Panc1 (cell line): ENCODE data around the gene CD164L2. TPM values are rescaled to one million over a fixed set of nuclear protein-coding genes. Genes with fewer than 3 reads are reported as not detected.
"Not testable (repeated sequence)": the region's sequence is repeated elsewhere in the genome, so short reads cannot be mapped to it uniquely, and the experiment has no call there.

Source experiments
- ATAC-seq: fragments of 200-7000 bp; cut with Tn5 transposase; 2 replicates; pipeline ENCODE4 v1.9.1; 2020; ENCODE audit warnings: mild to moderate bottlenecking, moderate library complexity
- BruUV-seq: library from RNA; stranded (reverse); fragments of 400-500 nt; replicated peaks from 2 replicates; lab custom pipeline; 2021; lab: Mats Ljungman, UMichigan
- CTCF ChIA-PET: fragments of 300-600 bp; sonication (Branson Sonifier 250); formaldehyde crosslinking; loops from one replicate; lab custom pipeline; 2022; ENCODE audit warnings: antibody characterized with exemption; lab: Charles Lee
- POLR2A ChIA-PET: fragments of 300-600 bp; sonication (Branson Sonifier 250); formaldehyde crosslinking; loops from one replicate; lab custom pipeline; 2022; ENCODE audit warnings: antibody characterized with exemption; lab: Charles Lee
- DNase-seq: peaks from one replicate; pipeline ENCODE4 v3.0.0-alpha.2; 2010; ENCODE audit warnings: low read depth, low spot score
- H3K27ac ChIP-seq: 2 replicates; pipeline ENCODE4 v1.5.1; 2011; ENCODE audit warnings: mild to moderate bottlenecking, low read length, inconsistent platforms
- H3K27me3 ChIP-seq: fragments of 200-500 bp; sonication (Bioruptor generic); 2 replicates; pipeline ENCODE4 v1.6.0; 2014; ENCODE audit warnings: low read length, inconsistent platforms; ENCODE audit not compliant: control insufficient read depth, insufficient read depth
- H3K36me3 ChIP-seq: fragments of 200-500 bp; sonication (Bioruptor generic); 2 replicates; pipeline ENCODE4 v1.5.1; 2014; ENCODE audit warnings: inconsistent platforms, mild to moderate bottlenecking, low read length, moderate library complexity; ENCODE audit not compliant: control insufficient read depth, insufficient read depth
- H3K4me1 ChIP-seq: 2 replicates; pipeline ENCODE4 v1.5.1; 2011; ENCODE audit warnings: inconsistent platforms, mild to moderate bottlenecking, low read length, moderate library complexity; ENCODE audit not compliant: control insufficient read depth, insufficient read depth
- H3K4me3 ChIP-seq, 2 experiments: 2 replicates each; pipeline ENCODE4 v1.5.1; 2011 to 2012; ENCODE audit warnings: low read depth in 2 of 2, low read length in 2 of 2, mild to moderate bottlenecking in 2 of 2, inconsistent platforms in 1 of 2, moderate library complexity in 1 of 2
- H3K9me3 ChIP-seq: fragments of 200-500 bp; sonication (Bioruptor generic); 2 replicates; pipeline ENCODE4 v1.5.1; 2014; ENCODE audit warnings: low read depth, mild to moderate bottlenecking, inconsistent platforms, low read length, moderate library complexity; ENCODE audit not compliant: control insufficient read depth, insufficient read depth
- POLR2AphosphoS5 ChIP-seq: IDR thresholded peaks from 2 replicates; pipeline ENCODE4 v1.6.1; 2012; ENCODE audit warnings: mild to moderate bottlenecking, low read depth, low read length, moderate library complexity
- SIN3A ChIP-seq: IDR thresholded peaks from 2 replicates; pipeline ENCODE4 v1.6.1; 2012; ENCODE audit warnings: low read depth, mild to moderate bottlenecking, low read length, moderate library complexity, borderline replicate concordance; ENCODE audit not compliant: insufficient read depth
- TCF7L2 ChIP-seq: IDR thresholded peaks from 2 replicates; pipeline ENCODE4 v1.6.1; 2011; ENCODE audit warnings: mild to moderate bottlenecking, low read depth, low read length, inconsistent platforms
- in situ Hi-C: cut with HindIII; loops from 2 replicates; pipeline ENCODE4 v1.10.0; 2016; ENCODE audit warnings: low sequenced_read_pairs, low pct_unique_long_range_greater_than_20kb
- intact Hi-C: fragments of 100-400 bp; cut with micrococcal nuclease; formaldehyde crosslinking; loops from one replicate; pipeline ENCODE4 v1.10.0; 2022; ENCODE audit not compliant: unreplicated experiment
- total RNA-seq: library from RNA; stranded (reverse); gene quantifications from one replicate; pipeline ENCODE4 v1.2.1, GENCODE V29; 2021; ENCODE audit not compliant: unreplicated experiment
- TF ChIP-seq, protein P1 (sequence below), 2 experiments: IDR thresholded peaks; 2 replicates each; pipeline ENCODE4 v1.6.1; 2011 to 2012; ENCODE audit warnings: low read depth in 2 of 2, control low read depth in 1 of 2, low read length in 1 of 2, mild to moderate bottlenecking in 1 of 2, moderate library complexity in 1 of 2; ENCODE audit not compliant: insufficient read depth in 1 of 2
- TF ChIP-seq, protein P2 (sequence below): fragments of 450-650 bp; IDR thresholded peaks from 2 replicates; pipeline ENCODE4 v1.5.1; 2017; ENCODE audit warnings: mild to moderate bottlenecking

The CD164L2 gene
- total RNA-seq, 1 experiment from 2014 or later = 0.13 TPM

DNA sequence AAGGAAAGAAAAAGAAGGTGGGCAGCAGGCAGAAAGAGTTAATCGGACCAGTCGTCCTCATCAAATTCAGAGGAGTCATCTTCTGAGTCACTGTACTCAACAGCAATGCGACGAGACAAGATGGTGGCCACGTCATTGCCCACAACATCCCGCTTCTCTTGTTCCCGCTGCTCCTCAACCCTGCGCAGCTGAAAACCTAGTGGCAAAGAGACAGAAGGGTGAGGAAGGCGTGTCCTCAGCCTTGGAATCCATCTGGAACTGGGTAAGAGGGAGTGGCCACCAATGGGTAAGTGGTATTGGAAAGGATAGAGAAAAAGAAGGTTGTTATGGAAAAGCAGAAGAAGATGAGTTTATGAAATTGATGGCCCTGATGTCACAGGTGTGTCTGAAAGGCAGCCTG is 25.0 kb upstream of the CD164L2 start:
- no peak overlapping the region for H3K4me3 ChIP-seq

DNA sequence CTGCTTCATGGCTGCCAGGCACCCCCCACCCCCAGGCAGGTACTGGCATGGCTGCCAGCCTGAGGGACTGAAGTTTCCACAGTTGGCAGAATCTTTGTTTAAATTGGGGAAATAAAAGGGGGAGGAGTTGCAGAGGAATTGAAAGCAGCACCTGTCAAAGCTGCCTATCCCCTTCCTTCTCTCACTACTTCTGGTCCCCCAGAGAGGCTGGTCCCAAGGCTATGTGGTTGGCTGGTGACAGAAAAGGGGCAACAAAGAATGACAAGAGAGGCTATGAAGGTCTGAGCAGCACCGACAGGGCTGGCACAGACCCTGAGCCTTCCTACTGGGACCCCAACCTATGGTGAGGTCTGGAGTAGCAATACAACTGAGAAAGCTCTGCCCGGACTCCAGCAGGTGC is 23.7 kb upstream of the CD164L2 start:
- H3K4me1 ChIP-seq, H3K4me3 ChIP-seq, in situ Hi-C loops, H3K9me3 ChIP-seq, H3K36me3 ChIP-seq, intact Hi-C loops, POLR2A ChIA-PET, H3K27ac ChIP-seq, BruUV-seq, CTCF ChIA-PET, DNase-seq, ATAC-seq, H3K27me3 ChIP-seq: not testable (repeated sequence)

More for the DNA sequence above, 25.0 kb upstream of the CD164L2 start:
- DNase-seq (no peak), ATAC-seq (no peak)
- Histone ChIP-seq H3K27me3 (no peaks in the 10 kb centered on the region), H3K4me1 (no peaks in the 10 kb centered on the region), H3K27ac (no peak overlapping the region), H3K9me3 (no peaks in the 10 kb centered on the region), H3K36me3 (peaks cover 12% of the 10 kb centered on the region)
- ChIA-PET POLR2A (no interaction called here), CTCF (no interaction called here)
- in situ Hi-C loops (no loop called here), intact Hi-C loops (no loop called here)
- no peak for TF ChIP-seq POLR2AphosphoS5
- TF ChIP-seq, protein P1, sequence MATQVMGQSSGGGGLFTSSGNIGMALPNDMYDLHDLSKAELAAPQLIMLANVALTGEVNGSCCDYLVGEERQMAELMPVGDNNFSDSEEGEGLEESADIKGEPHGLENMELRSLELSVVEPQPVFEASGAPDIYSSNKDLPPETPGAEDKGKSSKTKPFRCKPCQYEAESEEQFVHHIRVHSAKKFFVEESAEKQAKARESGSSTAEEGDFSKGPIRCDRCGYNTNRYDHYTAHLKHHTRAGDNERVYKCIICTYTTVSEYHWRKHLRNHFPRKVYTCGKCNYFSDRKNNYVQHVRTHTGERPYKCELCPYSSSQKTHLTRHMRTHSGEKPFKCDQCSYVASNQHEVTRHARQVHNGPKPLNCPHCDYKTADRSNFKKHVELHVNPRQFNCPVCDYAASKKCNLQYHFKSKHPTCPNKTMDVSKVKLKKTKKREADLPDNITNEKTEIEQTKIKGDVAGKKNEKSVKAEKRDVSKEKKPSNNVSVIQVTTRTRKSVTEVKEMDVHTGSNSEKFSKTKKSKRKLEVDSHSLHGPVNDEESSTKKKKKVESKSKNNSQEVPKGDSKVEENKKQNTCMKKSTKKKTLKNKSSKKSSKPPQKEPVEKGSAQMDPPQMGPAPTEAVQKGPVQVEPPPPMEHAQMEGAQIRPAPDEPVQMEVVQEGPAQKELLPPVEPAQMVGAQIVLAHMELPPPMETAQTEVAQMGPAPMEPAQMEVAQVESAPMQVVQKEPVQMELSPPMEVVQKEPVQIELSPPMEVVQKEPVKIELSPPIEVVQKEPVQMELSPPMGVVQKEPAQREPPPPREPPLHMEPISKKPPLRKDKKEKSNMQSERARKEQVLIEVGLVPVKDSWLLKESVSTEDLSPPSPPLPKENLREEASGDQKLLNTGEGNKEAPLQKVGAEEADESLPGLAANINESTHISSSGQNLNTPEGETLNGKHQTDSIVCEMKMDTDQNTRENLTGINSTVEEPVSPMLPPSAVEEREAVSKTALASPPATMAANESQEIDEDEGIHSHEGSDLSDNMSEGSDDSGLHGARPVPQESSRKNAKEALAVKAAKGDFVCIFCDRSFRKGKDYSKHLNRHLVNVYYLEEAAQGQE (IDR thresholded peaks at IDR 0.05; ENCODE audit: insufficient read depth in 1 of 2, low read depth in 2 of 2, low read length in 1 of 2) = no peak
- no peak for TF ChIP-seq TCF7L2
- TF ChIP-seq, protein P2, sequence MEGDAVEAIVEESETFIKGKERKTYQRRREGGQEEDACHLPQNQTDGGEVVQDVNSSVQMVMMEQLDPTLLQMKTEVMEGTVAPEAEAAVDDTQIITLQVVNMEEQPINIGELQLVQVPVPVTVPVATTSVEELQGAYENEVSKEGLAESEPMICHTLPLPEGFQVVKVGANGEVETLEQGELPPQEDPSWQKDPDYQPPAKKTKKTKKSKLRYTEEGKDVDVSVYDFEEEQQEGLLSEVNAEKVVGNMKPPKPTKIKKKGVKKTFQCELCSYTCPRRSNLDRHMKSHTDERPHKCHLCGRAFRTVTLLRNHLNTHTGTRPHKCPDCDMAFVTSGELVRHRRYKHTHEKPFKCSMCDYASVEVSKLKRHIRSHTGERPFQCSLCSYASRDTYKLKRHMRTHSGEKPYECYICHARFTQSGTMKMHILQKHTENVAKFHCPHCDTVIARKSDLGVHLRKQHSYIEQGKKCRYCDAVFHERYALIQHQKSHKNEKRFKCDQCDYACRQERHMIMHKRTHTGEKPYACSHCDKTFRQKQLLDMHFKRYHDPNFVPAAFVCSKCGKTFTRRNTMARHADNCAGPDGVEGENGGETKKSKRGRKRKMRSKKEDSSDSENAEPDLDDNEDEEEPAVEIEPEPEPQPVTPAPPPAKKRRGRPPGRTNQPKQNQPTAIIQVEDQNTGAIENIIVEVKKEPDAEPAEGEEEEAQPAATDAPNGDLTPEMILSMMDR = no peak
- no peak for TF ChIP-seq SIN3A
- BruUV-seq = no TSS peak

DNA sequence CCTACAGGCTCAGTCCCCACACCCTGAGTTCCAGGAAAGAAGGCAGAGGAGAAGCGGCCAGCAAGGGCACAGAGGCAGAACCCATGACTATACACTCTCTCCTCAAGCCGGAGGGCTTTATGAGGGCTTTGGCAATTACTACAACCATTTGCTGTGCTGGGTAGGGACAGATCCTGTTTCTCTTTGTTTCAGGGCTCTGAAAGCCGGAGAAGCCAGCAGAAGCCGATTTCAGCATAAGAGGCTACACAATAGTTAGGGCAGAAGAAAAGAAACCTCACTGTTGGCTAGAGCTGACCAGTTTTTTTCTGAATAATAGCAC is 23.2 kb upstream of the CD164L2 start:
- DNase-seq (no peak), ATAC-seq (no peak)
- no TSS peak for BruUV-seq
- TF ChIP-seq, protein P1 (IDR thresholded peaks at IDR 0.05; ENCODE audit: insufficient read depth in 1 of 2, low read depth in 2 of 2, low read length in 1 of 2) = no peak
- TF ChIP-seq SIN3A = no peak
- no peak for TF ChIP-seq TCF7L2
- TF ChIP-seq, protein P2 = no peak
- no peak for TF ChIP-seq POLR2AphosphoS5
- Histone ChIP-seq H3K4me1 (no peaks in the 10 kb centered on the region; the same call in 1 of the 2 replicates), H3K27ac (no peak overlapping the region), H3K27me3 (no peaks in the 10 kb centered on the region), H3K4me3 (no peak overlapping the region), H3K9me3 (no peaks in the 10 kb centered on the region), H3K36me3 (peaks cover 7% of the 10 kb centered on the region; the same call in 1 of the 2 replicates)
- in situ Hi-C loops = no loop called here
- ChIA-PET CTCF (no interaction called here), POLR2A (no interaction called here)
- intact Hi-C loops = no loop called here
